Neuron (in vitro differentiated cells): ENCODE data around the gene PCDHGB2.
"Not testable (repeated sequence)": the region's sequence is repeated elsewhere in the genome, so short reads cannot be mapped to it uniquely, and the experiment has no call there.

Source experiments
- H2AFZ ChIP-seq: one replicate; pipeline ENCODE4 v1.6.1; 2013; ENCODE audit warnings: low read depth, mild to moderate bottlenecking, inconsistent platforms, low read length, moderate library complexity
- H3K27me3 ChIP-seq: one replicate; pipeline ENCODE4 v1.6.1; 2013; ENCODE audit warnings: low read length; ENCODE audit not compliant: insufficient read depth
- H3K36me3 ChIP-seq: one replicate; pipeline ENCODE4 v1.6.1; 2013; ENCODE audit warnings: low read length; ENCODE audit not compliant: insufficient read depth
- H3K4me1 ChIP-seq: one replicate; pipeline ENCODE4 v1.6.1; 2013; ENCODE audit warnings: low read length; ENCODE audit not compliant: insufficient read depth
- H3K4me3 ChIP-seq: 2 replicates; pipeline ENCODE4 v1.5.1; 2013; ENCODE audit warnings: mild to moderate bottlenecking, low read length, moderate library complexity
- H3K9me3 ChIP-seq: one replicate; pipeline ENCODE4 v1.6.1; 2013; ENCODE audit warnings: low read length

Gene PCDHGB2

GRCh38 chr5:141382469-141383294, 22.9 kb downstream of the PCDHGB2 start, which contains the start of gene PCDHGA7:
TSS of gene PCDHGA7 (plus strand) at chr5:141382742. CDS start at chr5:141382900, 158 bp downstream.
- Histone ChIP-seq H3K27me3 (no peaks in the 10 kb centered on the region), H2AFZ (no peak within 1 kb of the TSS), H3K9me3 (peaks cover 16% of the 10 kb centered on the region), H3K4me1 (no peaks in the 10 kb centered on the region), H3K36me3 (no peaks in the 10 kb centered on the region), H3K4me3 (no peak within 1 kb of the TSS)

- peaks cover 17% of the 10 kb centered on the region for H3K9me3 ChIP-seq
- H3K36me3 ChIP-seq = no peaks in the 10 kb centered on the region
- no peaks in the 10 kb centered on the region for H3K27me3 ChIP-seq
- no peaks in the 10 kb centered on the region for H3K4me1 ChIP-seq
- H2AFZ ChIP-seq = no peak overlapping the region
- H3K4me3 ChIP-seq = no peak overlapping the region
These were observed 23.6 kb downstream of the PCDHGB2 start for GRCh38 chr5:141383345-141383744.

DNA sequence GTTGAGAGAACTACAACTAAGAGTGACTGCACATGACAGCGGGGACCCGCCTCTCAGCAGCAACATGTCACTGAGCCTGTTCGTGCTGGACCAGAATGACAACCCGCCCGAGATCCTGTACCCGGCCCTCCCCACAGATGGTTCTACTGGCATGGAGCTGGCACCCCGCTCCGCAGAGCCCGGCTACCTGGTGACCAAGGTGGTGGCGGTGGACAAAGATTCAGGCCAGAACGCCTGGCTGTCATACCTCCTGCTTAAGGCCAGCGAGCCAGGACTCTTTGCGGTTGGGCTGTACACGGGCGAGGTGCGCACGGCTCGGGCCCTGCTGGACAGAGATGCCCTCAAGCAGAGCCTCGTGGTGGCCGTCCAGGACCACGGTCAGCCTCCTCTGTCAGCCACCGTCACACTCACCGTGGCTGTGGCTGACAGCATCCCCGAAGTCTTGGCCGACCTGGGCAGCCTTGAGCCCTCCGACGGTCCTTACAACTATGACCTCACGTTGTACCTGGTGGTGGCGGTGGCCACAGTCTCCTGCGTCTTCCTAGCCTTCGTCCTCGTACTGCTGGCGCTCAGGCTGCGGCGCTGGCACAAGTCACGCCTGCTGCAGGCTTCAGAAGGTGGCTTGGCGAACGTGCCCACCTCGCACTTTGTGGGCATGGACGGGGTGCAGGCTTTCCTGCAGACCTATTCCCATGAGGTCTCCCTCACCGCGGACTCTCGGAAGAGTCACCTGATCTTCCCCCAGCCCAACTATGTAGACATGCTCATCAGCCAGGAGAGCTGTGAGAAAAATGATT, 24.9 kb downstream of the PCDHGB2 start:
- Histone ChIP-seq H3K36me3 (no peaks in the 10 kb centered on the region), H3K27me3 (no peaks in the 10 kb centered on the region), H3K4me3 (no peak overlapping the region), H3K9me3 (peaks cover 28% of the 10 kb centered on the region), H3K4me1 (no peaks in the 10 kb centered on the region), H2AFZ (no peak overlapping the region)

- not testable (repeated sequence) for H3K36me3 ChIP-seq, H2AFZ ChIP-seq, H3K27me3 ChIP-seq, H3K4me1 ChIP-seq
- peaks cover 37% of the 10 kb centered on the region for H3K9me3 ChIP-seq
- H3K4me3 ChIP-seq = peak within 1 kb of the TSS; percentile 48
These were observed 27.9 kb downstream of the PCDHGB2 start, which contains the start of gene PCDHGB4 for GRCh38 chr5:141387557-141388311. TSS of gene PCDHGB4 (plus strand) at chr5:141387698. CDS start at chr5:141387885, 187 bp downstream.

DNA sequence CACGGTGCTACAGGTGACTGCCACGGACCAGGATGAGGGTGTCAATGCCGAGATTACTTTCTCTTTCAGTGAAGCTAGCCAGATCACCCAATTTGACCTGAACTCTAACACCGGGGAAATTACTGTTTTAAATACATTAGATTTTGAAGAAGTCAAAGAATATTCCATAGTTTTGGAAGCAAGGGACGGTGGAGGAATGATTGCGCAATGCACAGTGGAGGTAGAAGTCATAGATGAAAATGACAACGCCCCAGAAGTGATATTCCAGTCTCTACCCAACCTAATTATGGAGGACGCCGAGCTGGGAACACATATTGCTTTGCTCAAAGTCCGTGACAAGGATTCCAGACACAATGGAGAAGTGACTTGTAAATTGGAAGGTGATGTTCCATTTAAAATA, 28.9 kb downstream of the PCDHGB2 start:
- Histone ChIP-seq H3K27me3 (no peaks in the 10 kb centered on the region), H3K4me1 (no peaks in the 10 kb centered on the region), H2AFZ (no peak overlapping the region), H3K36me3 (peaks cover 9% of the 10 kb centered on the region), H3K4me3 (no peak overlapping the region), H3K9me3 (peaks cover 39% of the 10 kb centered on the region)

DNA sequence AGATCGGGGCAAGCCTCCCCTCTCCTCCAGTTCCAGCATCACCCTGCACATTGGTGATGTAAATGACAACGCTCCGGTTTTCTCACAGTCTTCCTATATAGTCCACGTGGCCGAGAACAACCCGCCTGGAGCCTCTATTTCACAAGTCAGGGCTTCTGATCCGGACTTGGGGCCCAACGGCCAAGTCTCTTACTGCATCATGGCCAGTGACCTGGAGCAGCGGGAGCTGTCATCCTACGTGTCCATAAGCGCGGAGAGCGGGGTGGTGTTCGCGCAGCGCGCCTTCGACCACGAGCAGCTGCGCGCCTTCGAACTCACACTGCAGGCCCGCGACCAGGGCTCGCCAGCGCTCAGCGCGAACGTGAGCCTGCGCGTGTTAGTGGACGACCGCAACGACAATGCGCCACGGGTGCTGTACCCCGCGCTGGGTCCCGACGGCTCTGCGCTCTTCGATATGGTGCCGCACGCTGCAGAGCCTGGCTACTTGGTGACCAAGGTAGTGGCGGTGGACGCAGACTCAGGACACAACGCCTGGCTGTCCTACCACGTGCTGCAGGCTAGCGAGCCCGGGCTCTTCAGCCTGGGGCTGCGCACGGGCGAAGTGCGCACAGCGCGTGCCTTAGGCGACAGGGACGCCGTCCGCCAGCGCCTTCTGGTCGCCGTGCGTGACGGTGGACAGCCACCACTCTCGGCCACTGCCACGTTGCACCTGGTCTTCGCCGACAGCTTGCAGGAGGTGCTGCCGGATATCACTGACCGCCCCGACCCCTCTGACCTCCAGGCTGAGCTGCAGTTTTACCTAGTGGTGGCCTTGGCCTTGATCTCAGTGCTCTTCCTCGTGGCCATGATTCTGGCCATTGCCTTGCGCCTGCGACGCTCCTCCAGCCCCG, 29.6 kb downstream of the PCDHGB2 start:
- Histone ChIP-seq H3K36me3 (peaks cover 10% of the 10 kb centered on the region), H2AFZ (no peak overlapping the region), H3K27me3 (no peaks in the 10 kb centered on the region), H3K4me3 (no peak overlapping the region), H3K9me3 (peaks cover 43% of the 10 kb centered on the region), H3K4me1 (no peaks in the 10 kb centered on the region)

DNA sequence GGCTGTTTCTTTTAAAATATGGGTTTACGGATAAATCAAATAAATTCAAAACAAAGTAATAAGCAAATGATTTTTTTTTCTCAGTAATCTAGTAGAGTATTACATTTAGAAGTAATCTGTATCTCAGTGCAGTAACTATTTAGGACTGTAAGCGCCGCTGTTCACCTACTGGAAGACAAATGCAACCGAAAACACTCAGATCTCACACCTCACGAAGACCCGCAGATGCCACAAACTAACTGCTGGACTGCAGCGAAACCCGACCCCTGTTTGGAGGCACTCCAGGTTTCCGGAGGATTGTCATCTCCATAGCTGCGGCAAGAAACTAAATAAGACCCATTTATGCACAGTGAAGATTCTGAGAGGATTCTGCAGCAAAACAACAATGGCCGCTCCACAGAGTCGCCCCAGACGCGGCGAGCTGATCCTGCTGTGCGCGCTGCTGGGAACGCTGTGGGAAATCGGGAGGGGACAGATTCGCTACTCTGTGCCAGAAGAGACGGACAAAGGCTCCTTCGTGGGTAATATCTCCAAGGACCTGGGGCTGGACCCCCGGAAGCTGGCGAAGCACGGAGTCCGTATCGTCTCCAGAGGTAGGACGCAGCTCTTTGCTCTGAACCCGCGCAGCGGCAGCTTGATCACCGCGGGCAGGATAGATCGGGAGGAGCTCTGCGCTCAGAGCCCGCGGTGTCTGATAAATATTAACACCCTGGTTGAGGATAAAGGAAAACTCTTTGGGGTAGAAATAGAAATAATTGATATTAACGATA, 32.8 kb downstream of the PCDHGB2 start, which contains the start of gene PCDHGA8:
Gene PCDHGA8, plus strand, starts transcription at position 205 of the 770 bp plus-strand sequence. Its CDS starts 181 bp downstream, at position 386.
- H2AFZ ChIP-seq = no peak within 1 kb of the TSS
- peaks cover 44% of the 10 kb centered on the region for H3K9me3 ChIP-seq
- H3K4me1 ChIP-seq = no peaks in the 10 kb centered on the region
- H3K36me3 ChIP-seq = peaks cover 10% of the 10 kb centered on the region
- no peak within 1 kb of the TSS for H3K4me3 ChIP-seq
- H3K27me3 ChIP-seq = no peaks in the 10 kb centered on the region

DNA sequence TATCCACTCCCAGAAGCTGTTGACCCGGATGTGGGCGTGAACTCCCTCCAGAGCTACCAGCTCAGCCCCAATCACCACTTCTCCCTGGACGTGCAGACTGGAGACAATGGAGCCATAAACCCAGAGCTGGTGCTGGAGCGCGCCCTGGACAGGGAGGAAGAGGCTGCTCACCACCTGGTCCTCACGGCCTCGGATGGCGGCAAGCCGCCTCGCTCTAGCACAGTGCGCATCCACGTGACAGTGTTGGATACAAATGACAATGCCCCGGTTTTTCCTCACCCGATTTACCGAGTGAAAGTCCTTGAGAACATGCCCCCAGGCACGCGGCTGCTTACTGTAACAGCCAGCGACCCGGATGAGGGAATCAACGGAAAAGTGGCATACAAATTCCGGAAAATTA, 33.5 kb downstream of the PCDHGB2 start:
- Histone ChIP-seq H2AFZ (no peak overlapping the region), H3K27me3 (no peaks in the 10 kb centered on the region), H3K4me1 (no peaks in the 10 kb centered on the region), H3K36me3 (peaks cover 10% of the 10 kb centered on the region), H3K4me3 (no peak overlapping the region), H3K9me3 (peaks cover 43% of the 10 kb centered on the region)

- H3K9me3 ChIP-seq = peaks cover 39% of the 10 kb centered on the region
- H3K4me3 ChIP-seq, H3K36me3 ChIP-seq, H3K27me3 ChIP-seq, H2AFZ ChIP-seq, H3K4me1 ChIP-seq: not testable (repeated sequence)
These were observed 34.8 kb downstream of the PCDHGB2 start for GRCh38 chr5:141394401-141395187.

DNA sequence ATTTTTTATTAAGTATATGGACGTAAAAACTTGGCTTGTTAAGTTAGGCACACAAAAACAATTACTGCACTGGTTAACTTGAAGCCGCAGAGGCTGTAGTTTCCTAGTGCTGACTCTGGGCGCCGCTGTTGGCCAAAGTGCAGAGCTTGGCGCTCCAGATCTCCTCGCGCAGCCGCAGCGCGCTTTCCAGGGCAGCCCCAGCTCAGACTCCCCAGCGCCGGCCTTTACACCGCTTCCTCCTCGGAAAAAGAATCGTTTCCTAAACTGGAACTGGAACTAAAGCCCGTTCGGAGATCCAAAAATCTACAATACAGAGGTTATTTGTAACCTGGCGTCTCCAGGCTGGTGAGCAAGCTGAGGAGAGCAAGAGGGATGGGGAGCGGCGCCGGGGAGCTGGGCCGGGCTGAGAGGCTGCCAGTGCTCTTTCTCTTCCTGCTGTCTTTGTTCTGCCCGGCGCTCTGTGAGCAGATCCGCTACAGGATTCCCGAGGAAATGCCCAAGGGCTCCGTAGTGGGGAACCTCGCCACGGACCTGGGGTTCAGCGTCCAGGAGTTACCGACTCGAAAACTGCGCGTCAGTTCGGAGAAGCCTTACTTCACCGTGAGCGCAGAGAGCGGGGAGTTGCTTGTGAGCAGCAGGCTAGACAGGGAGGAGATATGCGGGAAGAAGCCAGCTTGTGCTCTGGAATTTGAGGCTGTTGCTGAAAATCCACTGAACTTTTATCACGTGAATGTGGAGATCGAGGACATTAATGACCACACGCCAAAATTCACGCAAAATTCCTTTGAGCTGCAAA, 38.2 kb downstream of the PCDHGB2 start, which contains the start of gene PCDHGB5:
Gene PCDHGB5, plus strand, starts transcription at position 192 of the 796 bp plus-strand sequence. Its CDS starts 181 bp downstream, at position 373.
- H3K9me3 ChIP-seq = peaks cover 34% of the 10 kb centered on the region
- not testable (repeated sequence) for H3K27me3 ChIP-seq, H2AFZ ChIP-seq, H3K36me3 ChIP-seq, H3K4me3 ChIP-seq, H3K4me1 ChIP-seq
